Measurements from ENCODE around the gene RTL1.

Gene RTL1

GRCh38 chr14:100864960-100865681 lies 38.4 kb downstream of the RTL1 start:
- no peak for DNase-seq

- DNase-seq, result no peak
Observed at GRCh38 chr14:100864206-100864605, 39.3 kb downstream of the RTL1 start.

DNA sequence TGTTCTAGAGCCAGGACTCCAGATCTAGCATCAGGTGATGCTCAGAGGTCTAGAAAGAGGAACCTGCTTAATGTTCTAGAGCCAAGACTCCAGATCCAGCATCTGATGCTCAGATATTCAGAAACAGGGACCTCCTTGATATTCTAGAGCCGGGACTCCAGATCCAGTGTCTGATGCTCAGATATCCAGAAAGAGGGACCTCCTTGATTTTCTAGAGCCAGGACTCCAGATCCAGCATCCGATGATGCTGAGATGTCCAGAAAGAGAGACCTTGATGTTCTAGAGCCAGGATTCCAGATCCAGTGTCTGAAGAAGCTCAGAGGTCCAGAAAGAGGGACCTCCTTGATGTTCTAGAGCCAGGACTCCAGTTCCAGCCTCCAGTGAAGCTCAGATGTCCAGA lies 40.7 kb downstream of the RTL1 start:
- no peak for DNase-seq

GRCh38 chr14:100862277-100862676 lies 41.2 kb downstream of the RTL1 start:
- DNase-seq, result no peak

DNA sequence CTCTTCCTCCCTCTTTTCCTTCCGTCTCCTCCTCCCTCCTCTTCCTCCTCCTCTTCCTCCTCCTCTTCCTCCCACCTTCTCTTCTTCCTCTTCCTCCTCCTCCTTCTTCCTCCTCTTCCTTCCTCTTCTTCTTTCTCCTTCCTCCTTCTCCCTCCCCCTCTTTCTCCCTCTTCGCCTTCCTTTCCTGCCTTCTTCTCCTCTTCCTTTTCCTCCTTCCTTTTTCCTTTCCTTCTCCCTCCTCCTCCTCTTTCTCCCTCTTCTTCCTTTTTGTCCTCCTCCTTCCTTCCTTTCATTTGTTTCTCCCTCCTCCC lies 41.6 kb downstream of the RTL1 start:
- no peak for DNase-seq

GRCh38 chr14:100861188-100861936 lies 42.2 kb downstream of the RTL1 start:
- DNase-seq, result no peak

GRCh38 chr14:100860556-100861187 lies 42.9 kb downstream of the RTL1 start:
- no peak for DNase-seq

- DNase-seq, result no peak
Observed at GRCh38 chr14:100859781-100860180, 43.7 kb downstream of the RTL1 start.

GRCh38 chr14:100858838-100859220 lies 44.7 kb downstream of the RTL1 start:
- DNase-seq, result no peak

DNA sequence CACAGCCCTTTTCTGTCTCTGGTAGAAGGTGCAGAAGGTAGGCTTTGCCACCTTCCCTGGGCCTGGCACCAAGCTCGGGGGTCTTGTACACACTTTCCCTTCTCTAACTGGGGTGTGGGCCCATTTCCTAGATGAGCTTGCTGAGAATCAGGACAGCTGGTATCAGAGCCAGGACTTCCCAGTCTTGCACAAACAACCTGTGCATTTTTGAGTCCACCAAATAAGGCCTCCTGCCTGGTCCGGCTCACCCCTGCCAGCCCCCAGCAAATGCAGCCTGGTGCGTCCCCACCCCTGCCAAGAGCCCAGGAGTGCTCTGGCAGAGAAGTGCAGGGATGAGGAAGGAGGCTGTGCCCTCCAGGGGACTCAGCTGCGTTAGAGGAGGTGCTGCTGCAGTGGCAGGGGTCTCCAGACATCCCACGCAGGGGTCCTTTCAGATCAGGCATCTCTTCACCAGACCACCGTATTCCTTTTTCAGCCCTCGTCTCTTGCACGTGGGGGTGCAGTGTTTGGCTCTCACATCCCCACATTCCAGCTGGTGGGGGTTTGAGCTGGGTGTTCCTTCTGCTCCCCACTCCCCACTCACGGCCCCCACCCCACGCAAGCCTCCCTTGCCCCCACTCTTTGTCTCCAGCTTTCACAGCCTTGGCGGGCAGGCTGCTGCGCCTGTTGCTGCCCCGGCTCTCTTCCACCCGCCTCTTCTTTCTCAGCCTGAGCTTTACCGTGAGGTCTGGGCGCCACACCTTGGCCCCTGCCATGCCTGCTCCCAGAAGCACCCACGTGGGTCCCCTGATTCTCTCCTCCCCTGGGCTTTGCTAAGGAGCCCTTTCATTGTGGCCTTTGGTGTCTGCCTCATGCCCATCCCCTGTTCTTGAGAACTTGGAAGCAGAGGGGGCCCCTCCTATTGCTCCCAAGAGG lies 45.3 kb downstream of the RTL1 start:
- DNase-seq, result no peak

GRCh38 chr14:100857233-100857922 lies 46.1 kb downstream of the RTL1 start:
- no peak for DNase-seq

- DNase-seq, result no peak
Observed at GRCh38 chr14:100856056-100856950, 47.2 kb downstream of the RTL1 start.

DNA sequence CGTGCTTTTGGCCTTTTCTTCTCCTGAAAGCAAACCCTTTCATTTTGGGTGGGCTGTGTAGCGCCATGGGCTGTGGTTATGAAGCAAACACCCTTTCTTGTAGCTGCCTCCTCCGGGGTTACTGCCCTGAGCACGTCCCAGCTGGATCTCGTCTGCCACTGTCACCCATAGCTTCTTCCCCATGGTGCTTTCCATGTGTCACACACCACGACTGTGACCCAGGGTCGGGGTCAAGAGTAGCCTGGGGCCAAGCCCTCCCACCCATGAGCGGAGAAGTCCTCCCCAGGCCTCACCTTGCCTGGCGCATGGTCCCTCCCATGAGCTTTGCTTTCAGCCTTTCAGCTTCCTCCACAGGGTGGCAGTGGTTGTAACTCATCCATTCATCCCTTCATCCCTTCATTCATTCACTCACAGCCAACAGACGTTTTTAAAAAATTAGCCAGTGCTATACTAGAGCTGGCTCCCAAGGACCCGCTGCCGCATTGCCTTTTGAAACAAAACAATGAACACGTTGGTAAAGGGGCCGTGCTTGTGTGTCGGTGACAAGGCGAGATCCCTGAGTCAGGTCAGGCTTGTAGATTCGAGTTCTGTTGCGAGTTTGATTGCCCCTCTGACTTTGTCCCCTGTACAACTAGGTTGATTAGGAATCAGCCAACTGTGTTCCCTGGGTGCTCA lies 48.1 kb downstream of the RTL1 start:
- no peak for DNase-seq

- DNase-seq, result no peak
Observed at GRCh38 chr14:100854435-100854834, 49.1 kb downstream of the RTL1 start.

GRCh38 chr14:100851946-100852620 lies 51.4 kb downstream of the RTL1 start:
- no peak for DNase-seq

DNA sequence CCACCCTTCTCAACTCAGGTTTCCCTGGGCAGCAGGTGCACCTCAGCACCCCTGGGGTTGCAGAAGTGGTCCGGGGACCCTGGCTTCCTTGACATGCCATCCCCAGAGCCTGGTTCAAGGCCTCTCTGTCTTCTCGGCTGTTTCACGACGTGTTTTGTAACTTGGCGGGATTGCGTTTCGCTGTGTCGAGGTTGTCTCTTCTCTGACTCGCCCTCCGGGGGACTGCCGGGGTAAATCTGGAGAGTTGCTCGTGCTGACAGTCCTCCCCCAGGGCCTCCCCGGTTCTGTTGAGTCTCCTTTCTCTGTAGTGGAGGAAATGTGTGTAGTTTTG lies 52.0 kb downstream of the RTL1 start:
- no peak for DNase-seq

DNA sequence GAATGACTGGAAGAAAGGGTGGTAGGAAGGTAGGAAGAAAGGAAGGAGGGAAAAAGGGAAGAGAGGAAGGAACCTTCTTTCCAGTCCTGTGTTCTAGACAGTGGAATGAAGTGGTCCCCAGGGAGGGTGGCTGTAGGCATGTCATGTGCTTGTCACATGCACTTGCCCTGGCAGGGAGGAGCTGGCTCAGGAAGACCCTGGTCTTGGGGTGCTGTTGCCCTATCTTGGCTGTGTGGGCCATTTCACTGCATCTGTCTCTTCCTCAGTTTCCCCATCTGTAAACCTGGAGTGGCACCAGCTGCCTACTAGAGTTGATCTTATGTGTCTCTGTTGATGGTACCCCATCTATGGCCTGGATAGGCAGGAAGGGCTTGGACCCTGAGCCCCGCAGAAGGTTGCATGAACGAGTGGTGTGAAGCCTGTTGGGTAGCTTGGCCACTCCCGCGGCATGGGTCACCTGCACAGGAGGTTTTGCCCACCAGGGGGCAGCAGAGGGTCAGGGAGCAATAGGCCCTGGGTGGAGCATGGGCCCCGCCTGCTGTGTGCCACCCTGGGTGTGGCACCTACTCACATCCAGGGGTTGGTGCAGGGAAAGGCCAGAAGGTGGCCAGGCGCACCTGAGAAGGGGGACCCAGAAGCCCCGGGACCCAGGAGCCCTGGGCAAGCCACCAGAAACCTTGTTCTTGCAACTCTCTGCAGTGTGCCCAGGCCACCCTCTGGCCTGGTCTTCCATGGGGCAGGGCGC lies 52.5 kb downstream of the RTL1 start:
- no peak for DNase-seq

- no peak for DNase-seq
Observed at GRCh38 chr14:100849115-100849781, 54.3 kb downstream of the RTL1 start.

DNA sequence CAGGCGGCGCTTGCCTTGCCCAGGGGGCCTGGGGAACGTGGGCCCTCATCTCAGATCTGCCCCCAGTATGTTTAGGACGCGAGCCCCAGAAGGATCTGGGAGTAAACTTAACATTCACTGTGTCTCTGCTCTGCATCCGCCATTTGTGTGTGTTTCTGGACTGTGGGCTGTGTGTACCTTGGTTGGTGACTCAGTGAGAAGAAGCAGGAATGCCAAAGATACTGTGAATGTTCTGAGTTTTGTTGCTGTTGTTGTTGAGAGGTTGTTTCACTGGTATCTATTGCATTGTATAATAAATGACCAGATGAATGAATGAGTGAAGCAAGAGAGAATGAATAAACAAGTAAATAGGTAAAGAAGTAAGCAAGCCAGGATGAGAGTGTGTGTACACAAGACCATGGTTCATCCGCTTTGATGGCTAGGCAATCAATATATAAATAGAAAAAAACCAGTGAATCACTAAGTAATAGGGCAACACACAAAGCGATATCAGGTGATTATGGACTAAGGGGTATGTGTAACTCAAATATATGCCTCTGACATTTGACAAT lies 57.1 kb downstream of the RTL1 start:
- no peak for DNase-seq
